Hepatocyte (in vitro differentiated cells): ENCODE measurements around the gene BACH2.

ENCODE experiments used
- EZH2 ChIP-seq: fragments of 200-600 bp; sonication (generic); IDR thresholded peaks from 2 replicates; pipeline ENCODE4 v1.6.1; 2016; ENCODE audit warnings: antibody characterized with exemption, mild to moderate bottlenecking, borderline replicate concordance
- EZH2phosphoT487 ChIP-seq: fragments of 200-600 bp; sonication (generic); IDR thresholded peaks from one replicate; pipeline ENCODE4 v1.6.1; 2018; ENCODE audit warnings: antibody characterized with exemption, mild to moderate bottlenecking, low read depth, moderate library complexity; ENCODE audit not compliant: unreplicated experiment, severe bottlenecking
- TF ChIP-seq, protein P1 (sequence below): fragments of 200-600 bp; sonication (generic); IDR thresholded peaks from 2 replicates; pipeline ENCODE4 v1.5.1; 2016; ENCODE audit warnings: antibody characterized with exemption, mild to moderate bottlenecking; ENCODE audit not compliant: poor library complexity

DNA sequence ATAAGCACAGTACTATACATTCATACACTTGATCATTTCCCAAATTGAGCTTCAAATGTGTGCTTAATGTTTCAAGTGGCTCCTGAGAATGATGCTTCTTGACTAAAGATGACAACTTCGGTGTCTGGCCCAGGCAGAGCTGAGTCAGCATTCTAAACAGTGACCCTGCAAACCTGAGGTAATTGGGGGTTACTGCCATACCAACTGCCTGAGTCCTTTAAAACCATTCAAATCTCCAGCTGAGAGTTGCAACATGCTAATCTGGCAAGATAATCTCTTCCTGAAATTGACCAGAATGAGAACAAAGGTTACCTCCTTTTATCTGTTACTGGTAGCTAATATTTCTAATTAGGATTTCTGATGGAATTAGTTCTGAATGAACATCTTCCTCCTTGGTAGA, 8.2 kb downstream of the BACH2 start:
- TF ChIP-seq, protein P1, sequence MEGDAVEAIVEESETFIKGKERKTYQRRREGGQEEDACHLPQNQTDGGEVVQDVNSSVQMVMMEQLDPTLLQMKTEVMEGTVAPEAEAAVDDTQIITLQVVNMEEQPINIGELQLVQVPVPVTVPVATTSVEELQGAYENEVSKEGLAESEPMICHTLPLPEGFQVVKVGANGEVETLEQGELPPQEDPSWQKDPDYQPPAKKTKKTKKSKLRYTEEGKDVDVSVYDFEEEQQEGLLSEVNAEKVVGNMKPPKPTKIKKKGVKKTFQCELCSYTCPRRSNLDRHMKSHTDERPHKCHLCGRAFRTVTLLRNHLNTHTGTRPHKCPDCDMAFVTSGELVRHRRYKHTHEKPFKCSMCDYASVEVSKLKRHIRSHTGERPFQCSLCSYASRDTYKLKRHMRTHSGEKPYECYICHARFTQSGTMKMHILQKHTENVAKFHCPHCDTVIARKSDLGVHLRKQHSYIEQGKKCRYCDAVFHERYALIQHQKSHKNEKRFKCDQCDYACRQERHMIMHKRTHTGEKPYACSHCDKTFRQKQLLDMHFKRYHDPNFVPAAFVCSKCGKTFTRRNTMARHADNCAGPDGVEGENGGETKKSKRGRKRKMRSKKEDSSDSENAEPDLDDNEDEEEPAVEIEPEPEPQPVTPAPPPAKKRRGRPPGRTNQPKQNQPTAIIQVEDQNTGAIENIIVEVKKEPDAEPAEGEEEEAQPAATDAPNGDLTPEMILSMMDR, result no peak
- no peak for TF ChIP-seq EZH2phosphoT487
- no peak for TF ChIP-seq EZH2
